ENCODE results near the gene MEX3C.

DNA sequence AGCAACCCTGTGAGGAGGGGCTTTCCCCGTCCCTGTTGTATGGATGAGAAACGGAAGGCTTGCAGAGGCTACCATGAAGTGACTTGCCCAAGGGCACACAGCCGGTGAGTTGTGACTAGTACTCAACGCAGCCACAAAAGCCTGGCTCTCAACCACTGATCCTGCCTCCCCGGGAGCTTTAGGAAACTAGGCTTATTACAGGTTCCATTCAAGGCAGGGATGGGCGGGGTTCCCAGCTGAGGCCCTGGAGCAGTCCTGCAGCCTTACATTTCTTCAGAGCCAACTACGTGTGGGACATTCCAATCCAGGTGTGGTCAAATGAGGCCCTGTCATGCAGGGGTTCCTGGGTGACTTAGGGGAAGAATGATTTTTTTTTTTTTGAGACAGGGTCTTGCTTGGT lies 59.6 kb downstream of the MEX3C start:
- TF ChIP-seq, protein P1, sequence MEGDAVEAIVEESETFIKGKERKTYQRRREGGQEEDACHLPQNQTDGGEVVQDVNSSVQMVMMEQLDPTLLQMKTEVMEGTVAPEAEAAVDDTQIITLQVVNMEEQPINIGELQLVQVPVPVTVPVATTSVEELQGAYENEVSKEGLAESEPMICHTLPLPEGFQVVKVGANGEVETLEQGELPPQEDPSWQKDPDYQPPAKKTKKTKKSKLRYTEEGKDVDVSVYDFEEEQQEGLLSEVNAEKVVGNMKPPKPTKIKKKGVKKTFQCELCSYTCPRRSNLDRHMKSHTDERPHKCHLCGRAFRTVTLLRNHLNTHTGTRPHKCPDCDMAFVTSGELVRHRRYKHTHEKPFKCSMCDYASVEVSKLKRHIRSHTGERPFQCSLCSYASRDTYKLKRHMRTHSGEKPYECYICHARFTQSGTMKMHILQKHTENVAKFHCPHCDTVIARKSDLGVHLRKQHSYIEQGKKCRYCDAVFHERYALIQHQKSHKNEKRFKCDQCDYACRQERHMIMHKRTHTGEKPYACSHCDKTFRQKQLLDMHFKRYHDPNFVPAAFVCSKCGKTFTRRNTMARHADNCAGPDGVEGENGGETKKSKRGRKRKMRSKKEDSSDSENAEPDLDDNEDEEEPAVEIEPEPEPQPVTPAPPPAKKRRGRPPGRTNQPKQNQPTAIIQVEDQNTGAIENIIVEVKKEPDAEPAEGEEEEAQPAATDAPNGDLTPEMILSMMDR (conservative IDR thresholded peaks at IDR 0.05; ENCODE audit: low read depth, low read length) = no peak
- TF ChIP-seq, protein P2, sequence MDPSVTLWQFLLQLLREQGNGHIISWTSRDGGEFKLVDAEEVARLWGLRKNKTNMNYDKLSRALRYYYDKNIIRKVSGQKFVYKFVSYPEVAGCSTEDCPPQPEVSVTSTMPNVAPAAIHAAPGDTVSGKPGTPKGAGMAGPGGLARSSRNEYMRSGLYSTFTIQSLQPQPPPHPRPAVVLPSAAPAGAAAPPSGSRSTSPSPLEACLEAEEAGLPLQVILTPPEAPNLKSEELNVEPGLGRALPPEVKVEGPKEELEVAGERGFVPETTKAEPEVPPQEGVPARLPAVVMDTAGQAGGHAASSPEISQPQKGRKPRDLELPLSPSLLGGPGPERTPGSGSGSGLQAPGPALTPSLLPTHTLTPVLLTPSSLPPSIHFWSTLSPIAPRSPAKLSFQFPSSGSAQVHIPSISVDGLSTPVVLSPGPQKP (IDR thresholded peaks at IDR 0.05; ENCODE audit: borderline replicate concordance, low read depth, low read length) = no peak
- TF ChIP-seq POLR2A (IDR thresholded peaks at IDR 0.05; ENCODE audit: low read depth, low read length) (no peak), RAD21 (IDR thresholded peaks at IDR 0.05; ENCODE audit: low read length) (no peak), BHLHE40 (IDR thresholded peaks at IDR 0.05; ENCODE audit: low read depth, low read length) (no peak), SMC3 (IDR thresholded peaks at IDR 0.05; ENCODE audit: low read depth, low read length) (no peak), CEBPB (IDR thresholded peaks at IDR 0.05; ENCODE audit: low read depth, low read length) (no peak)
